ENCODE results near the gene PSG6. TPM values are rescaled to one million over a fixed set of nuclear protein-coding genes. Genes with fewer than 3 reads are reported as not detected.
"Not testable (repeated sequence)": the region's sequence is repeated elsewhere in the genome, so short reads cannot be mapped to it uniquely, and the experiment has no call there.

PSG6 gene
- polyA plus RNA-seq, result not detected

GRCh38 chr19:42917634-42918033, at the start of gene PSG6:
Gene PSG6, minus strand, starts transcription at chr19:42917894. Its CDS starts 102 bp downstream, at chr19:42917792.
- not testable (repeated sequence) for H3K27me3 ChIP-seq (ENCODE audit: control insufficient read depth in 1 of 2, insufficient read depth in 2 of 2, low read length in 2 of 2); H3K4me3 ChIP-seq (ENCODE audit: low read depth in 1 of 2, low read length in 2 of 2); H3K9me3 ChIP-seq (ENCODE audit: control insufficient read depth in 2 of 2, insufficient read depth in 1 of 2, low read depth in 1 of 2, low read length in 1 of 2); H3K36me3 ChIP-seq (ENCODE audit: control insufficient read depth in 2 of 2, insufficient read depth in 2 of 2, low read length in 1 of 2); H3K4me1 ChIP-seq (ENCODE audit: control insufficient read depth in 2 of 2, insufficient read depth in 2 of 2, low read length in 1 of 2); H3K27ac ChIP-seq (ENCODE audit: low read depth in 2 of 2, low read length in 1 of 2)
- 78 to 80% methylated on average over 1 of the region's 1 CpG for WGBS, 2 donors

GRCh38 chr19:42965176-42965575, 47.5 kb upstream of the PSG6 start:
- Histone ChIP-seq H3K4me3 (ENCODE audit: low read depth in 1 of 2, low read length in 2 of 2) (no peak overlapping the region), H3K36me3 (ENCODE audit: control insufficient read depth in 2 of 2, insufficient read depth in 2 of 2, low read length in 1 of 2) (no peaks in the 10 kb centered on the region), H3K27ac (ENCODE audit: low read depth in 2 of 2, low read length in 1 of 2) (no peak overlapping the region), H3K4me1 (ENCODE audit: control insufficient read depth in 2 of 2, insufficient read depth in 2 of 2, low read length in 1 of 2) (no peaks in the 10 kb centered on the region), H3K9me3 (ENCODE audit: control insufficient read depth in 2 of 2, insufficient read depth in 1 of 2, low read depth in 1 of 2, low read length in 1 of 2) (no peaks in the 10 kb centered on the region), H3K27me3 (ENCODE audit: control insufficient read depth in 1 of 2, insufficient read depth in 2 of 2, low read length in 2 of 2) (no peaks in the 10 kb centered on the region)
- 64 to 68% methylated on average over 2 of the region's 2 CpGs for WGBS, 2 donors

GRCh38 chr19:42961119-42961518, 43.4 kb upstream of the PSG6 start:
- no peaks in the 10 kb centered on the region for H3K4me1 ChIP-seq (ENCODE audit: control insufficient read depth in 2 of 2, insufficient read depth in 2 of 2, low read length in 1 of 2)
- H3K27me3 ChIP-seq (ENCODE audit: control insufficient read depth in 1 of 2, insufficient read depth in 2 of 2, low read length in 2 of 2), result no peaks in the 10 kb centered on the region
- H3K4me3 ChIP-seq (ENCODE audit: low read depth in 1 of 2, low read length in 2 of 2), result no peak overlapping the region
- WGBS, 2 donors, result 83 to 89% methylated on average over 6 of the region's 6 CpGs
- H3K36me3 ChIP-seq (ENCODE audit: control insufficient read depth in 2 of 2, insufficient read depth in 2 of 2, low read length in 1 of 2), result no peaks in the 10 kb centered on the region
- no peaks in the 10 kb centered on the region for H3K9me3 ChIP-seq (ENCODE audit: control insufficient read depth in 2 of 2, insufficient read depth in 1 of 2, low read depth in 1 of 2, low read length in 1 of 2)
- no peak overlapping the region for H3K27ac ChIP-seq (ENCODE audit: low read depth in 2 of 2, low read length in 1 of 2)

- 72 to 73% methylated on average over 4 of the region's 4 CpGs for WGBS, 2 donors
- not testable (repeated sequence) for H3K36me3 ChIP-seq (ENCODE audit: control insufficient read depth in 2 of 2, insufficient read depth in 2 of 2, low read length in 1 of 2); H3K27ac ChIP-seq (ENCODE audit: low read depth in 2 of 2, low read length in 1 of 2); H3K4me1 ChIP-seq (ENCODE audit: control insufficient read depth in 2 of 2, insufficient read depth in 2 of 2, low read length in 1 of 2); H3K4me3 ChIP-seq (ENCODE audit: low read depth in 1 of 2, low read length in 2 of 2); H3K27me3 ChIP-seq (ENCODE audit: control insufficient read depth in 1 of 2, insufficient read depth in 2 of 2, low read length in 2 of 2); H3K9me3 ChIP-seq (ENCODE audit: control insufficient read depth in 2 of 2, insufficient read depth in 1 of 2, low read depth in 1 of 2, low read length in 1 of 2)
Observed at GRCh38 chr19:42952126-42952525, 34.4 kb upstream of the PSG6 start.

GRCh38 chr19:42951476-42951875, 33.8 kb upstream of the PSG6 start:
- H3K27ac ChIP-seq (ENCODE audit: low read depth in 2 of 2, low read length in 1 of 2); H3K36me3 ChIP-seq (ENCODE audit: control insufficient read depth in 2 of 2, insufficient read depth in 2 of 2, low read length in 1 of 2); H3K4me3 ChIP-seq (ENCODE audit: low read depth in 1 of 2, low read length in 2 of 2); H3K9me3 ChIP-seq (ENCODE audit: control insufficient read depth in 2 of 2, insufficient read depth in 1 of 2, low read depth in 1 of 2, low read length in 1 of 2); H3K4me1 ChIP-seq (ENCODE audit: control insufficient read depth in 2 of 2, insufficient read depth in 2 of 2, low read length in 1 of 2); H3K27me3 ChIP-seq (ENCODE audit: control insufficient read depth in 1 of 2, insufficient read depth in 2 of 2, low read length in 2 of 2): not testable (repeated sequence)
- 68 to 69% methylated on average over 2 of the region's 2 CpGs for WGBS, 2 donors

- Histone ChIP-seq H3K36me3 (ENCODE audit: control insufficient read depth in 2 of 2, insufficient read depth in 2 of 2, low read length in 1 of 2) (no peaks in the 10 kb centered on the region), H3K4me1 (ENCODE audit: control insufficient read depth in 2 of 2, insufficient read depth in 2 of 2, low read length in 1 of 2) (no peaks in the 10 kb centered on the region), H3K27ac (ENCODE audit: low read depth in 2 of 2, low read length in 1 of 2) (no peak overlapping the region), H3K9me3 (ENCODE audit: control insufficient read depth in 2 of 2, insufficient read depth in 1 of 2, low read depth in 1 of 2, low read length in 1 of 2) (no peaks in the 10 kb centered on the region), H3K27me3 (ENCODE audit: control insufficient read depth in 1 of 2, insufficient read depth in 2 of 2, low read length in 2 of 2) (peaks cover 0 to 2% of the 10 kb centered on the region in 2 donors), H3K4me3 (ENCODE audit: low read depth in 1 of 2, low read length in 2 of 2) (no peak overlapping the region)
- WGBS, 2 donors, result 39 to 42% methylated on average over 13 of the region's 13 CpGs
Observed at GRCh38 chr19:42942187-42942789, 24.6 kb upstream of the PSG6 start.

- H3K9me3 ChIP-seq (ENCODE audit: control insufficient read depth in 2 of 2, insufficient read depth in 1 of 2, low read depth in 1 of 2, low read length in 1 of 2); H3K27ac ChIP-seq (ENCODE audit: low read depth in 2 of 2, low read length in 1 of 2); H3K36me3 ChIP-seq (ENCODE audit: control insufficient read depth in 2 of 2, insufficient read depth in 2 of 2, low read length in 1 of 2); H3K4me1 ChIP-seq (ENCODE audit: control insufficient read depth in 2 of 2, insufficient read depth in 2 of 2, low read length in 1 of 2); H3K27me3 ChIP-seq (ENCODE audit: control insufficient read depth in 1 of 2, insufficient read depth in 2 of 2, low read length in 2 of 2); H3K4me3 ChIP-seq (ENCODE audit: low read depth in 1 of 2, low read length in 2 of 2): not testable (repeated sequence)
- WGBS, 2 donors, result 83 to 87% methylated on average over 3 of the region's 3 CpGs
Observed at GRCh38 chr19:42937107-42937506, 19.4 kb upstream of the PSG6 start, which contains the start of gene PSG7. Gene PSG7, minus strand, starts transcription at chr19:42937207. Its CDS starts 131 bp downstream, at chr19:42937076.

GRCh38 chr19:42934726-42935125, 17.0 kb upstream of the PSG6 start:
- not testable (repeated sequence) for H3K4me3 ChIP-seq (ENCODE audit: low read depth in 1 of 2, low read length in 2 of 2); H3K27ac ChIP-seq (ENCODE audit: low read depth in 2 of 2, low read length in 1 of 2); H3K4me1 ChIP-seq (ENCODE audit: control insufficient read depth in 2 of 2, insufficient read depth in 2 of 2, low read length in 1 of 2); H3K9me3 ChIP-seq (ENCODE audit: control insufficient read depth in 2 of 2, insufficient read depth in 1 of 2, low read depth in 1 of 2, low read length in 1 of 2); H3K36me3 ChIP-seq (ENCODE audit: control insufficient read depth in 2 of 2, insufficient read depth in 2 of 2, low read length in 1 of 2); H3K27me3 ChIP-seq (ENCODE audit: control insufficient read depth in 1 of 2, insufficient read depth in 2 of 2, low read length in 2 of 2)

GRCh38 chr19:42934183-42934582, 16.5 kb upstream of the PSG6 start:
- H3K27ac ChIP-seq (ENCODE audit: low read depth in 2 of 2, low read length in 1 of 2), result peak overlapping the region in 1 of 2 donors; percentile 10
- not testable (repeated sequence) for H3K4me1 ChIP-seq (ENCODE audit: control insufficient read depth in 2 of 2, insufficient read depth in 2 of 2, low read length in 1 of 2); H3K4me3 ChIP-seq (ENCODE audit: low read depth in 1 of 2, low read length in 2 of 2); H3K36me3 ChIP-seq (ENCODE audit: control insufficient read depth in 2 of 2, insufficient read depth in 2 of 2, low read length in 1 of 2); H3K27me3 ChIP-seq (ENCODE audit: control insufficient read depth in 1 of 2, insufficient read depth in 2 of 2, low read length in 2 of 2); H3K9me3 ChIP-seq (ENCODE audit: control insufficient read depth in 2 of 2, insufficient read depth in 1 of 2, low read depth in 1 of 2, low read length in 1 of 2)

GRCh38 chr19:42933412-42933811, 15.7 kb upstream of the PSG6 start:
- not testable (repeated sequence) for H3K36me3 ChIP-seq (ENCODE audit: control insufficient read depth in 2 of 2, insufficient read depth in 2 of 2, low read length in 1 of 2); H3K27me3 ChIP-seq (ENCODE audit: control insufficient read depth in 1 of 2, insufficient read depth in 2 of 2, low read length in 2 of 2); H3K4me3 ChIP-seq (ENCODE audit: low read depth in 1 of 2, low read length in 2 of 2); H3K4me1 ChIP-seq (ENCODE audit: control insufficient read depth in 2 of 2, insufficient read depth in 2 of 2, low read length in 1 of 2); H3K27ac ChIP-seq (ENCODE audit: low read depth in 2 of 2, low read length in 1 of 2); H3K9me3 ChIP-seq (ENCODE audit: control insufficient read depth in 2 of 2, insufficient read depth in 1 of 2, low read depth in 1 of 2, low read length in 1 of 2)
- WGBS, 2 donors, result 47 to 71% methylated on average over 3 of the region's 3 CpGs
